MM.1S (cell line): ENCODE results near the gene SPEM3.

ENCODE experiments used
- DNase-seq: peaks from one replicate; pipeline ENCODE4 v3.0.0-alpha.2; 2015
- H2AFZ ChIP-seq: fragments of 300-600 bp; sonication (generic); 2 replicates; pipeline ENCODE4 v1.6.0; 2016; ENCODE audit warnings: antibody characterized with exemption, low read length
- H3F3A ChIP-seq: fragments of 300-600 bp; sonication (generic); 2 replicates; pipeline ENCODE4 v1.6.1; 2016; ENCODE audit warnings: mild to moderate bottlenecking, antibody characterized with exemption, low read length, moderate library complexity, mixed read lengths; ENCODE audit not compliant: insufficient read depth
- H3K27ac ChIP-seq: fragments of 300-600 bp; sonication (generic); 2 replicates; pipeline ENCODE4 v1.5.1; 2016; ENCODE audit warnings: mild to moderate bottlenecking, low read length
- H3K27me3 ChIP-seq: fragments of 300-600 bp; sonication (generic); replicated peaks from 2 replicates; pipeline ENCODE4 v1.6.0; 2016; ENCODE audit warnings: low read length; ENCODE audit not compliant: insufficient read depth
- H3K36me3 ChIP-seq: fragments of 300-600 bp; sonication (generic); replicated peaks from 2 replicates; pipeline ENCODE4 v1.6.1; 2016; ENCODE audit warnings: mild to moderate bottlenecking, low read length, mixed read lengths; ENCODE audit not compliant: insufficient read depth
- H3K4me1 ChIP-seq: fragments of 300-600 bp; sonication (generic); 2 replicates; pipeline ENCODE4 v1.6.1; 2016; ENCODE audit warnings: low read length, mixed read lengths
- H3K4me2 ChIP-seq: fragments of 300-600 bp; sonication (generic); 2 replicates; pipeline ENCODE4 v1.6.0; 2016; ENCODE audit warnings: low read depth, low read length
- H3K4me3 ChIP-seq: fragments of 300-600 bp; sonication (generic); 2 replicates; pipeline ENCODE4 v1.5.1; 2016; ENCODE audit warnings: low read length, mixed read lengths
- H3K79me2 ChIP-seq: fragments of 300-600 bp; sonication (generic); 2 replicates; pipeline ENCODE4 v1.6.1; 2016; ENCODE audit warnings: mixed run types, low read length, mixed read lengths
- H3K9ac ChIP-seq: fragments of 300-600 bp; sonication (generic); 2 replicates; pipeline ENCODE4 v1.6.1; 2016; ENCODE audit warnings: low read length, mixed read lengths
- H3K9me2 ChIP-seq: fragments of 300-600 bp; sonication (generic); replicated peaks from 2 replicates; pipeline ENCODE4 v1.6.1; 2016; ENCODE audit warnings: mild to moderate bottlenecking, low read length, mixed read lengths; ENCODE audit not compliant: insufficient read depth
- H3K9me3 ChIP-seq: fragments of 300-600 bp; sonication (generic); replicated peaks from 2 replicates; pipeline ENCODE4 v1.6.1; 2016; ENCODE audit warnings: mild to moderate bottlenecking, low read length, mixed read lengths; ENCODE audit not compliant: insufficient read depth
- H4K20me1 ChIP-seq: fragments of 300-600 bp; sonication (generic); 2 replicates; pipeline ENCODE4 v1.6.1; 2016; ENCODE audit warnings: mild to moderate bottlenecking, low read length, moderate library complexity, mixed read lengths; ENCODE audit not compliant: insufficient read depth
- CTCF ChIP-seq: fragments of 300-600 bp; sonication (generic); IDR thresholded peaks from 2 replicates; pipeline ENCODE4 v1.5.1; 2016; ENCODE audit warnings: antibody characterized with exemption, low read length, mixed read lengths
- EZH2 ChIP-seq: fragments of 300-600 bp; sonication (generic); optimal IDR thresholded peaks from 2 replicates; pipeline ENCODE3; 2017; ENCODE audit warnings: low read depth, mild to moderate bottlenecking, antibody characterized with exemption, low read length, mixed read lengths
- EZH2phosphoT487 ChIP-seq: fragments of 300-600 bp; sonication (generic); IDR thresholded peaks from 2 replicates; pipeline ENCODE4 v1.6.1; 2018; ENCODE audit warnings: antibody characterized with exemption, low read length

Gene SPEM3

GRCh38 chr17:7423679-7424078 lies 5.0 kb upstream of the SPEM3 start:
- H3K9me3 ChIP-seq: no peaks in the 10 kb centered on the region
- H4K20me1 ChIP-seq: no peaks in the 10 kb centered on the region
- no peak overlapping the region for H3K4me3 ChIP-seq
- no peaks in the 10 kb centered on the region for H3F3A ChIP-seq
- H3K9ac ChIP-seq: no peak overlapping the region
- H2AFZ ChIP-seq: no peak overlapping the region
- no peaks in the 10 kb centered on the region for H3K9me2 ChIP-seq
- TF ChIP-seq EZH2: no peak
- H3K4me2 ChIP-seq: no peak overlapping the region
- H3K27ac ChIP-seq: no peak overlapping the region
- no peaks in the 10 kb centered on the region for H3K36me3 ChIP-seq
- no peaks in the 10 kb centered on the region for H3K79me2 ChIP-seq
- H3K27me3 ChIP-seq: peaks cover 65% of the 10 kb centered on the region
- DNase-seq: no peak
- H3K4me1 ChIP-seq: no peaks in the 10 kb centered on the region

GRCh38 chr17:7425316-7425715 lies 3.3 kb upstream of the SPEM3 start, which contains the start of gene SPEM2:
Gene SPEM2 (plus strand): TSS chr17:7425616. CDS start chr17:7425689, 73 bp downstream.
- H3K27me3 ChIP-seq: peaks cover 58% of the 10 kb centered on the region
- no peak within 1 kb of the TSS for H2AFZ ChIP-seq
- H3K27ac ChIP-seq: no peak within 1 kb of the TSS
- TF ChIP-seq EZH2 (no peak), CTCF (no peak), EZH2phosphoT487 (no peak)
- no peak within 1 kb of the TSS for H3K4me2 ChIP-seq
- H3K79me2 ChIP-seq: no peaks in the 10 kb centered on the region
- H3K9me2 ChIP-seq: no peaks in the 10 kb centered on the region
- H3K4me3 ChIP-seq: no peak within 1 kb of the TSS
- H3K9ac ChIP-seq: no peak within 1 kb of the TSS
- H3K36me3 ChIP-seq: no peaks in the 10 kb centered on the region
- H3K4me1 ChIP-seq: no peaks in the 10 kb centered on the region
- no peak for DNase-seq
- H3K9me3 ChIP-seq: no peaks in the 10 kb centered on the region
- H3F3A ChIP-seq: no peaks in the 10 kb centered on the region
- no peaks in the 10 kb centered on the region for H4K20me1 ChIP-seq

GRCh38 chr17:7425756-7426155 lies 2.9 kb upstream of the SPEM3 start:
- Histone ChIP-seq H3K9me2 (no peaks in the 10 kb centered on the region), H3K36me3 (no peaks in the 10 kb centered on the region), H3K79me2 (no peaks in the 10 kb centered on the region), H3K27ac (no peak overlapping the region), H3K27me3 (peaks cover 58% of the 10 kb centered on the region), H3K9ac (no peak overlapping the region), H3F3A (no peaks in the 10 kb centered on the region), H4K20me1 (no peaks in the 10 kb centered on the region), H3K9me3 (no peaks in the 10 kb centered on the region), H3K4me3 (no peak overlapping the region), H2AFZ (no peak overlapping the region), H3K4me2 (no peak overlapping the region), H3K4me1 (no peaks in the 10 kb centered on the region)
- no peak for DNase-seq
- TF ChIP-seq EZH2phosphoT487 (no peak), EZH2 (no peak), CTCF (no peak)

- H3K79me2 ChIP-seq: no peaks in the 10 kb centered on the region
- H3K9ac ChIP-seq: no peak overlapping the region
- DNase-seq: no peak
- H3K27me3 ChIP-seq: peaks cover 62% of the 10 kb centered on the region
- H2AFZ ChIP-seq: no peak overlapping the region
- H3K4me1 ChIP-seq: no peaks in the 10 kb centered on the region
- TF ChIP-seq CTCF (no peak), EZH2 (no peak)
- H3K27ac ChIP-seq: no peak overlapping the region
- no peak overlapping the region for H3K4me3 ChIP-seq
- H3K9me3 ChIP-seq: no peaks in the 10 kb centered on the region
- no peaks in the 10 kb centered on the region for H3K36me3 ChIP-seq
- H3F3A ChIP-seq: no peaks in the 10 kb centered on the region
- no peaks in the 10 kb centered on the region for H3K9me2 ChIP-seq
- no peak overlapping the region for H3K4me2 ChIP-seq
- no peaks in the 10 kb centered on the region for H4K20me1 ChIP-seq
Observed at GRCh38 chr17:7426203-7426863, 2.3 kb upstream of the SPEM3 start.
